NCI-H524 treated with DMSO at 0.1 percent for 48 hours (cell line): ENCODE data around the gene SCYGR8.
"Not testable (repeated sequence)": the region's sequence is repeated elsewhere in the genome, so short reads cannot be mapped to it uniquely, and the experiment has no call there.

Experiments
- DNase-seq: peaks from one replicate; lab custom pipeline; 2025; lab: John Stamatoyannopoulos, UW

SCYGR8 gene

GRCh38 chr2:227745594-227745993 lies at the start of gene SCYGR8:
SCYGR8 (plus strand) TSS chr2:227745894; CDS start chr2:227745894, 0 bp downstream.
- DNase-seq = no peak

- no peak for DNase-seq
Measured at GRCh38 chr2:227696990-227697679, 48.6 kb upstream of the SCYGR8 start.

- no peak for DNase-seq
Measured at GRCh38 chr2:227701556-227701955, 44.1 kb upstream of the SCYGR8 start.

- no peak for DNase-seq
Measured at GRCh38 chr2:227703280-227703732, 42.4 kb upstream of the SCYGR8 start.

- DNase-seq = no peak
Measured at GRCh38 chr2:227703961-227704360, 41.7 kb upstream of the SCYGR8 start.

GRCh38 chr2:227706859-227707258 lies 38.8 kb upstream of the SCYGR8 start:
- DNase-seq = no peak

GRCh38 chr2:227707390-227707789 lies 38.3 kb upstream of the SCYGR8 start:
- no peak for DNase-seq

- DNase-seq = no peak
Measured at GRCh38 chr2:227710986-227711385, 34.7 kb upstream of the SCYGR8 start.

GRCh38 chr2:227713291-227713690 lies 32.4 kb upstream of the SCYGR8 start:
- no peak for DNase-seq

- DNase-seq = no peak
Measured at GRCh38 chr2:227716501-227716900, 29.2 kb upstream of the SCYGR8 start.

- peak; percentile 32 for DNase-seq
Measured at GRCh38 chr2:227717687-227718567, 27.8 kb upstream of the SCYGR8 start, which contains the start of gene SLC19A3. SLC19A3 (minus strand) TSS chr2:227718028; CDS start chr2:227702318, 15,710 bp downstream.

- no peak for DNase-seq
Measured at GRCh38 chr2:227719641-227720040, 26.1 kb upstream of the SCYGR8 start.

GRCh38 chr2:227720680-227721079 lies 25.0 kb upstream of the SCYGR8 start:
- no peak for DNase-seq

- not testable (repeated sequence) for DNase-seq
Measured at GRCh38 chr2:227722821-227723220, 22.9 kb upstream of the SCYGR8 start.

GRCh38 chr2:227724394-227725039 lies 21.2 kb upstream of the SCYGR8 start, which contains the start of gene SCYGR6:
SCYGR6 (minus strand) TSS chr2:227724757; CDS start chr2:227724757, 0 bp downstream.
- DNase-seq = no peak

GRCh38 chr2:227728035-227728434 lies 17.7 kb upstream of the SCYGR8 start, which contains the start of gene SCYGR7:
SCYGR7 (plus strand) TSS chr2:227728335; CDS start chr2:227728335, 0 bp downstream.
- DNase-seq = no peak

GRCh38 chr2:227739351-227739750 lies 6.3 kb upstream of the SCYGR8 start:
- DNase-seq = no peak

- not testable (repeated sequence) for DNase-seq
Measured at GRCh38 chr2:227740705-227741104, 5.0 kb upstream of the SCYGR8 start.

- no peak for DNase-seq
Measured at GRCh38 chr2:227748079-227748478, 2.4 kb downstream of the SCYGR8 start.

- not testable (repeated sequence) for DNase-seq
Measured at GRCh38 chr2:227756261-227756660, 10.6 kb downstream of the SCYGR8 start.

- DNase-seq = no peak
Measured at GRCh38 chr2:227759411-227760118, 13.9 kb downstream of the SCYGR8 start.
